IPS DF 4.7 (cell line): ENCODE results near the gene IDUA.
"Not testable (repeated sequence)": the region's sequence is repeated elsewhere in the genome, so short reads cannot be mapped to it uniquely, and the experiment has no call there.

Experiments used
- DNase-seq: peaks from one replicate; pipeline ENCODE4 v3.0.0-alpha.2; 2013; ENCODE audit warnings: low spot score; ENCODE audit errors: extremely low read depth

Gene IDUA

DNA sequence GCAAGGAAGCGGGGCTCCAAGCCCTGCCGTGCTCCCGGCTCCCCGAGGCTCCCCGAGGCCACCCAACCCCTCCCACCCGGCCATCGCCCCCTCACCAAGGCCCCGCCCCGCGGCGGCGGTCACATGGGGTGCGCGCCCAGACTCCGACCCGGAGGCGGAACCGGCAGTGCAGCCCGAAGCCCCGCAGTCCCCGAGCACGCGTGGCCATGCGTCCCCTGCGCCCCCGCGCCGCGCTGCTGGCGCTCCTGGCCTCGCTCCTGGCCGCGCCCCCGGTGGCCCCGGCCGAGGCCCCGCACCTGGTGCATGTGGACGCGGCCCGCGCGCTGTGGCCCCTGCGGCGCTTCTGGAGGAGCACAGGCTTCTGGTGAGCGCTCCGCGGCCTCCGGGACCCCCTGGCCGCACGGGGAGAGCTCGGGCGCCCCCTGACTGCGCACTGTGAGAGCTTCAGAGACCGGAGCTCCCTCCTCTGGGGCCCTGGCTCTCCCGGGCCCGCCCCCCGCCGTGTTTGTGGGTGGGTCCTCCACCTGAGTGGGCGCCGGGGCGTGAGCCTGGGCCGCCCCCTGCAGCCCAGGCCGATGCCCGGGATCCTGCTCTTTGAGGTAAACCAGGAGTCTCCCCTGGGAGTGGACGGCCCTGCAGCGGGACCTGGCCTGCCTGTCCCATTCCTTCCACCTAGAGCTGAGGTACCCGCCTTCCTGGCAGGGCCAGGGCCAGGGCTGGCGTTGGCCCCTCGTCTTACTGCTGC lies at the start of gene IDUA:
IDUA (plus strand) TSS at position 166 of the 745 bp plus-strand sequence; CDS start at position 207, 41 bp downstream.
- no peak for DNase-seq

DNA sequence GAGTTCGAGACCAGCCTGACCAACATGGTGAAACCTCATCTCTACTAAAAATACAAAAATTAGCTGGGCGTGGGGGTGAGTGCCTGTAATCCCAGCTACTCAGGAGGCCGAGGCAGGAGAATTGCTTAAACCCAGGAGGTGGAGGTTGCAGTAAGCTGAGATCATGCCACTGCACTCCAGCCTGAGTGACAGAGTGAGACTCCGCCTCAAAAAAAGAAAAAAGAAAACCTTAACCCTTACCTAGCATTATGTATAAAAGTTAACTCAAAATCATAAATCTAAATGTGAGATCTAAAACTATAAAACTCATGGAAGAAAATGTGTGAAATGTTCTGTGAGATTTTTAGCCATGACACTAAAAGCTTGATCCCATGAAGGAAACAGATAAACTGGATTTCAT lies 47.3 kb upstream of the IDUA start:
- DNase-seq: not testable (repeated sequence)

DNA sequence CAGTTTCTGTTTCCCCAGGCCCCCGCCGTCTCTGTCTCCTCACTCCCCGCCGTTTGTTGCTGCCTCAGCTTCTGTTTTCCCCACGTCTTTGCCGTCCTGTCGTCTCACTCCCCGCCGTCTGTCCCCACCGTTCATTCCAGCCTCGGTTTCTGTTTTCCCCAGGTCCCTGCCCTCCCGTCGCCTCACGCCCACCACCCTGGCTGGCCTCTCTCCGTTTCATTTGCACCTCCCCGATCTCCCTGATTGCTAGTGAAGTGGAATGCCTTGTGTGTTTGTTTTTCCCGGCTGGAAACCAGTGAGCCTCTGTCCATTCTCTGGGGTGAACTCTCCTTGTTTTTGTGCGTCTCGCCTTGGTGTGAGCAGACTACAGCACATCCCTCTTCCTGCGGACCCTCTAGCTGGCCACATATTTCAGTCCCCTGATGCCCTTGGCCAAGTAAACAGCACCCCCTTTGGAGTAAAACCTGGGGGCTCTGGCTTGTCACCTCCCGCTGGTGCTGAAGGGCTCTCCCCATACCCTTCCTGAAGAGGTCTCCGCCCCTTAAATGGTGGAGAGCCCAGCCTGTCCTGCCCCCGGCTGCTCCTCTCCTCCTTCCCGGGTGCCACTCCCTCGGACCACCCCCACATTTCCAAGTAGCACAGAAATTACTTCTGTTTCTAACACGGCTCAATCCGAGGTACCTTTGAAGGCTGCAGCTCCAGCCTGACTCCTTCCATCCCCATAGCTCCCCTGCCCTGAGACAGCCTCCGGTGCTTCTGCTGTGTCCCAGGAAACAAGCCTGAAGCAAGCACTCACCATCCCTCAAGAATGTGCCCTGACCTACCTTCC lies 41.4 kb upstream of the IDUA start:
- no peak for DNase-seq

DNA sequence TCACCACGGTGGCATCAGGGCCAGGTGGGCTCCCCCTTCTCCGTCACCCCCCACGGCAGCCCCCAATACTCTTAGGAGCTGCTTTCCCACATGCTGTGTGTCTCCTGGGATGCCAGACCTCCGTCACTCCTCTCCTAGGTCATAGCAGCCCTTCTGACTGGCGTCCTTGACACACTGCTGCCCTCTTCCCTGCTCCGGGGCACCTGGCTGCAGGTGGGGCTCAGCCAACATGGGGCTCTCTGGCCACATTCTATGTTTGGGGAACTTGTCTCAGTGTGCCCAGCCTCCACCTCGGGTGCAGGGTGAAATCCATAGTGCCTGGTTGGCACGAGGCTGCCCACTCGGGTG lies 40.8 kb upstream of the IDUA start:
- DNase-seq: no peak

DNA sequence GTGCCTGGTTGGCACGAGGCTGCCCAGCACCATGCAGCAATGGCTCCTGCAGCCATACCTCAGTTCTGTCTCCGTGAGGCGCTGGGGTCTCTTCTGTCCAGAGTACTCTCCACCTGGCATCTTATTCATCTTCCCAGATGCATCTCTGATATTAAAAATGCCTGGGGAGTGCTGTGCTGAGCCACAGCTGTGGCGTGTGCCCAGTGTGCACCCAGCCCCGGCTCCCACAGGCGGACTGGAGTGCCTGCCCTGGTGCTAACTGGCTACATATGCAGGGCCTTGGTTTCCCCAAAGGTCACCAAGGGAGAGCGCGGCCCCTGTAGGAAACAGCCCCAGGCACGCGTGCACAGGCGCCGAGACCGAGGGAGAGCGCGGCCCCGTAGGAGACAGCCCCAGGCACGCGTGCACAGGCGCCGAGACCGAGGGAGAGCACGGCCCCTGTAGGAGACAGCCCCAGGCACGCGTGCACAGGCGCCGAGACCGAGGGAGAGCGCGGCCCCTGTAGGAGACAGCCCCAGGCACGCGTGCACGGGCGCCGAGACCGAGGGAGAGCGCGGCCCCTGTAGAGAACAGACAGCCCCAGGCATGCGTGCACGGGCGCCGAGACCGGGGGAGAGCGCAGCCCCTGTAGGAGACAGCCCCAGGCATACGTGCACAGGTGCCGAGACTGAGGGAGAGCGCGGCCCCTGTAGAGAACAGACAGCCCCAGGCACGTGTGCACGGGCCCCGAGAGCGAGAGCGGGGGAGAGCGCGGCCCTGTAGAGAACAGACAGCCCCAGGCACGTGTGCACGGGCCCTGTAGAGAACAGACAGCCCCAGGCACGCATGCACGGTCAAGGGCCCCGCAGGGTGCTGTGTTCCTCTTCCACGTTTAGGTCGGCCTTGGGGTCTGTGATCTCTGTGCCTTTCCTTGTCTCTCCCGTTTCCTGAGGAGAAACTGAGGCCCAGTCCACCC lies 40.0 kb upstream of the IDUA start:
- DNase-seq: no peak

DNA sequence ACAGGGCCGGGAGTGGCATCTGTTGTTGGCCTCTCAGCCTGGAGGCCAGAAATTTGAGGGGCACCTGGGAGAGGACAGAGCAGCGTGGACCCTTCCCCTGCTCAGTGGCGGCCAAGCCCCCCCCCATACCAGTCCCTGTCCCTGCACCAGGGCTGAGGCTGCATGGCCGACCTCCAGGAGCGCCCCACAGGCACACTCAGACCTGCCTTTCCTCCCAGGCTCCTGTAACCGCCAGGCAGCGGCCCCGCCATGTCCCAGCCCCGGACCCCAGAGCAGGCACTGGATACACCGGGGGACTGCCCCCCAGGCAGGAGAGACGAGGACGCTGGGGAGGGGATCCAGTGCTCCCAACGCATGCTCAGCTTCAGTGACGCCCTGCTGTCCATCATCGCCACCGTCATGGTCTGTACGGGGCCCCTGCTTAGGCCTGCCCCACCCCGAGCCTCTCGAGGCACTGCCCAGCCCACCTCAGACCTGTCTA lies 39.3 kb upstream of the IDUA start:
- DNase-seq: no peak

DNA sequence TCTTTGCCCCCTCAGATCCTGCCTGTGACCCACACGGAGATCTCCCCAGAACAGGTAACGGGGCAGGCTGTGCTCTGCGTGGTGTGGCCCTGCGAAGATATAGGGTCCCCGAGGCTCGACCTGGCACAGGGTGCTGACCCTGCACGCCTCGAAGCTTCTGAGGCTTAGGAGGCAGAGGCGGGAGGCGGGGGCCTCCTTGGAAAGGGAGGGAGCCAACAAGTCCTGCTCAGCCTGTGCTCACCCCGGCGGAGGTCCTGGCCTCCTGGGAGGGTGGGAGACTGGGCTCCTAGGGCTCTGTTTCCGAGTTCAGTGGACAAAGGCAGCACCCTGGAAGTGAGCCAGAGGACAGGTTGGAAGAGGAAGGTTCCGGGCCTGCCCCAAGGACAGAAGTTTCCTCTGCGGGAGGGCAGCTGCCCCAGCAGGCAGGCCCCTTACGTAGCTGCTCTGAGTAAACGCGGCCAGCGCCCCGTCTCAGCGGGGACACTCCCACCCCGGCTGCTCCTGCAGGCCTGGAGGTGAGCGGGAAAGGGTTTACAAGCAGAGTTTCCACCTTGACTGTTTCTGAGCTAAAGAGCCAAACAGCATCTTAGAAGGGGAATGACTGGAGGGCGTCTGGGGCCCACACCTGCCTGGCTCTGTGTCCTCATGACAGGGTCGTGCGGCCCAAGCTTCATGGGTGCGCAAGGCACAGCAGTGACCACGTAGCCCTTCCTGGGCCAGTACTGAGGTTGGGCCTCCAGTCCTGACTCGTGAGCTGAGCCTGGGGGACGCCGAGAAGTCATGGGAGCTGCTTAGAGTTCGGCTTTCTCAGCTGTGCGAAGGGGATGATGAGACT lies 38.5 kb upstream of the IDUA start:
- DNase-seq: no peak

DNA sequence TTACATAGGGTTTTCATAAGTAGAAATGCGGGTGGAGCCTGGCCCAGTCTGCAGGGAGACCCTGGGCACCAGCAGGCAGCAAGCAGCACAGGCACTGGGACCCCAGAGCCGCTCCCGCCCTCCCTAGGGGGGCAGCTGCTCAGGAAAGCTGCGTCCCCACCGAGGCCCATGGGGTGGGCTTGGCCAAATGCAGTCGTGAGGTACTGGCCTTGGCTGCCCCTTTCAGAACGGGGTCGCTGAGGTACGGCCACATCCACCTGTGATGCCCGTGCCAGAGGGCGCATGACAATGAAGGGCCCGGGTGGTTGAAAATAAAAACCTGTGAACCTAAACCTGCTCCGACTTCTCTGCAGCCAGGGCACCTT lies 37.9 kb upstream of the IDUA start:
- DNase-seq: no peak

DNA sequence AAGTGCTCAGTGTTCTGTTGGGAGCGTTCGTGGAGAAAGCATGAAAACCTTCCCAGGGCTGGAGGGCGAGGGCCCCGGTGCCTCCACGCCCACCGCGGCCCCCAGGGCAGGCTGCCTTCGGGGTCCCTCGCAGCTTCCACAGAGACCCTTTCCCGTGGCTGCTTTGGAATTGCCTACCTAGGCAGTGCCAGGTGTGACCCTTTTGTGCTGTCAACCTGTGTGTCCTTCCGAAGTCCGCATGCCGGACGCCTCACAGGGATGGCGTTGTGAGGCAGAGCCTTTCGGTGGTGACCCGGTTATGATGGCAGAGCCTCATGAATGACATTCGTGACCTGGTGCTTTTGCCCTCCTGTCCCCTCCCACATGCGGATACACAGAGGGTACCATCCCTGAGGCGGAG lies 37.2 kb upstream of the IDUA start:
- no peak for DNase-seq

DNA sequence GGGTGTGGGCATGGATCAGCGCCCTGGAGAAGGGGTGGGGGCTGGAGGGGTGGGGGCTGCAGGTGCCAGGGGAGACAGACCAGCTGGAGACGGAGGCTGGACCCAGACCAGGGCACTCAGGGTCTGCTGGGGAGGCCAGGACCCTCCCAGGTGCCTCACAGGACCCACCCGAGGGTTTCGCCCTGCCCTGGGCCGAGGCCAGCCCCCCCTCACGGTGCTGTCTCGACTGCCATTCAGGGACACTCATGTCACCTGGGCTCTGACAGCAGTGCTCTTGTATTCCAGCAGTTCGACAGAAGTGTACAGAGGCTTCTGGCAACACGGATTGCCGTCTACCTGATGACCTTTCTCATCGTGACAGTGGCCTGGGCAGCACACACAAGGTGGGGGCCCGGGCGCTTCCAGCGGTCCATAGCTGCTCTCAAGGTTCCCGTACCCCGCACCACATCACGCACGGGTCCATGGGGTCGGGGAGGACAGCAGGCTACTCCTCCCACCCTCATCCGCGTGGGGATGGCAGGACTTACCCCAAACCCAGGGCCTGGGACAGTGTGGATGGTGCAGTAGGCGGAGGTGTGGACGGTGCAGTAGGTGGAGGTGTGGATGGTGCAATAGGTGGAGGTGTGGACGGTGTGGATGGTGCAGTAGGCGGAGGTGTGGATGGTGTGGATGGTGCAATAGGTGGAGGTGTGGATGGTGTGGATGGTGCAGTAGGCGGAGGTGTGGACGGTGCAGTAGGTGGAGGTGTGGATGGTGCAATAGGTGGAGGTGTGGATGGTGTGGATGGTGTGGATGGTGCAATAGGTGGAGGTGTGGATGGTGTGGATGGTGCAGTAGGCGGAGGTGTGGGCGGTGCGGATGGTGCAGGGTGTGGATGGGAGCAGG lies 36.5 kb upstream of the IDUA start:
- DNase-seq: no peak

DNA sequence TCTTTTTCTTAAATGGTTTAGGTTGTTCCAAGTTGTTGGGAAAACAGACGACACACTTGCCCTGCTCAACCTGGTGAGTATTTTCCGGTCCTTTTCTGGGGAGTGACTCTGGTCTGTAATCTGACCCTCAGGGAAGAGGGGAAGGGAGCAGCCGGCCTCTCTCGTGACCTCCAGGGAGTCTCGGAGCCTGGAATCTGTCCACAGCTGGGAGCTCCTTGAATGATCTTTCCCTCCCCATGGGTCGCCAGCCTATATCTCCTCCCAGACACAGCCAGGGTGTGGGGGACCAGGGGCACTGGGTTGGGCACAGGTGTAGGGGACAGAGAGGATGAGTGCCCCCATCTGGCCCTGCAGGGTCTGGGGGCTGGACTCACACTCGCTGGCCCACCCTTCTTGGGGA lies 35.7 kb upstream of the IDUA start:
- DNase-seq: no peak

DNA sequence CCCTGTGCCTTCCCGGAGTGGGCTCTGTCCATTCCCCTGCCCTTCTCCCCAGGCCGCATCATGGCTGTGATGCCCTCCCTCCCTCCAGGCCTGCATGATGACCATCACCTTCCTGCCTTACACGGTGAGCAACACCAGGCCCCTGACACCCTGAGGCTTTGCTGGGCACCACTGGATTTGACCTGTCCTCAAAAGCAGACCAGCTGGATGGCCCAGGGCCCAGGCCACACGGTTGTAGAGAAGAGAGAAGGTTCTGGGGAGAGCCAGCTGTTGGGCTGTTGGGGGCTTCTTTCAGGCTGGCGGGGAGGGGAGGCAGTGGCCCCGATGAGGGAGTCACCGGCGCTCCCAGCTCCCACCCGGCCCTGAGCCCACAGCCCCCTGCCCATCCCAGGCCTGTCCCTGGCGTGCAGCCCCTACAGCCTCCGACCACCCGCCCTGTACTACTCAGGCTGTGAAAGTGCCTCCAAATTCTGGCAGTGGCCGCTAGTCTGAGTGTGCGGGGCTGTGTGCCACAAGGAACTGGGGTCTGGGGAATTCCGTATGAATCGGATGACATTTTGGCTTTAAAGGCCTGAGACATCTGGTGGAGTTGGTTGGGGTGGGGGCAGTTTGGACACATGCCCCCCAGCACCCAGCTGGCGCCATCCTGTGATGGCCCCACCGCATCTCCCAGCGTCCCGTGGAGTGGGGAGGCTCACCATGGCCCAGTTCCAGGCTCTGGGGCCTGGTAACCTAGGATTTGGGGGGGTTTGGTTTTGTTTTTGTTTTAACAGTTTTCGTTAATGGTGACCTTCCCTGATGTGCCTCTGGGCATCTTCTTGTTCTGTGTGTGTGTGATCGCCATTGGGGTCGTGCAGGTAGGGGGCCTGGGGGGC lies 35.0 kb upstream of the IDUA start:
- no peak for DNase-seq

DNA sequence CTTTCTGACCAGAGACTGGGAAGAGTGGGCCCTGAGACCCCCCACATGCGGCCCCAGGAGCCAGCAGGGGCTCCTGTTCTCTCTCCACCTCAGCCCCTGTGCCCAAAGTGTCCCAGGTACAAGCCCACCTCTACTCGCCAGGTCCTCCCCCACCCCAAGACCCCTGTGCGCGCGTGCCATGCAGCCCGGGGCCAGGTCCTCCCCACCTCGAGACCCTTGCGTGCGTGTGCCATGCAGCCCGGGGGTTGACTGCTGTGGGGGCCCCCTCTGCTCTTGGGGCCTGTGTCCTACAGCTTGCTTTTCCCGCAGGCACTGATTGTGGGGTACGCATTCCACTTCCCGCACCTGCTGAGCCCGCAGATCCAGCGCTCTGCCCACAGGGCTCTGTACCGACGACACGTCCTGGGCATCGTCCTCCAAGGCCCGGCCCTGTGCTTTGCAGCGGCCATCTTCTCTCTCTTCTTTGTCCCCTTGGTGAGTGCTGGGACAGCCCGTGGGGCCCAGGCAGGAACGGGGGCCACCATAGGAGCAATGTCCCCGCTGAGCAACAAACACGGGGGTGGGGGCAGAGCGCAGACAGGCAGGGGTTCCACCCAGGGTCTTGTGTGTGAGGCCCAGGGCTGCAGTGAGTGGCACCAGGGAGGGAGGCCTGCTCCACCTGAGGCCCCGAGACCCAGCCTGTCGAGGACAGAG lies 33.8 kb upstream of the IDUA start:
- no peak for DNase-seq

DNA sequence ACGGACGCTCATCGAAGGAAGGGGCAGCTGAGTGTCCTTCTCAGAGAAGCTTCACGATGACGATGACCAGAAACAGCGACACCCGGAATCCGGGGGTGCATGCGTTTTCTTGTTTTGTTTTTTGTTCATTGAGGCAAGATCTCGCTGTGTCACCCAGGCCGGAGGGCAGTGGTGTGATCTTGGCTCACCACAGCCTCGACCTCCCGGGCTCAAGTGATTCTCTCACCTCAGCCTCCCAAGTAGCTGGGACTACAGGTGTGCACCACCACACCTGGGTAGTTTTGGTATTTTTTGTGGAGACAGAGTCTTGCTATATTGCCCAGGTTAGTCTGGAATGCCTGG lies 33.3 kb upstream of the IDUA start:
- DNase-seq: no peak

DNA sequence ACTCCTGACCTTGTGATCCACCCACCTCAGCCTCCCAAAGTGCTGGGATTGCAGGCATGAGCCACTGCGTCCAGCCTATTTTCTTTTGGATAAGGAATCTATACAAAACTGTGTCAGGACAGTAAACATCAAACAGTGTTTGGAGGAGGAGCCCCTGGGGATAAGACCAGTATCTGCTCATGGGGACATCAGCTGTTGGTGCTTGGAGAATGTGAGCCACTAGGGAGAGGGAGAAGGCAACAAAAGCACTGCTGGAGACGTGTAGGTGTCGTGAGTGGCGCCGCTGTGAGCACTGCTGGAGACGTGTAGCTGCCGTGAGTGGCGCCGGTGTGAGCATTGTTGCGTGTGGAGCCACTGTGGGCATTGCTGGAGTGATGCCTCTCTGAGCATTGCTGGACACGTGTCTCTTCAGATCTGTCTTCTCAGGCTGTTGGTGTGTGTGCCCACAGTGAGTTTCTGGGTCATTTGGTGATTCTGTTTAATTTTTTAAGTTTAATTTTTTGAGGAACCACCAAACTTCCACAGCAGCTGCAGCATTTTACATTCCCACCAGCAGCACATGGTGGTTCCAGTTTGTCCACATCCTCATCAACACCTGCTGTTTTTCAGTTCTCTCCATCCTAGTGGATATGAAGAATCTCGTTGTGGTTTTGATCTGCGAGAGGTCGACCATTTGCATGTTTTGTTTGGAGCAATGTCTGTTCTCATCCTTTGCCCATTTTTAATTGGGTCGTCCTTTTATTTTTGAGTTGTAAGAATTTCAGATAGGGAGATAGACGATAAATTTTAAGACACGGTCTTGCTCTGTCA lies 32.4 kb upstream of the IDUA start:
- no peak for DNase-seq

DNA sequence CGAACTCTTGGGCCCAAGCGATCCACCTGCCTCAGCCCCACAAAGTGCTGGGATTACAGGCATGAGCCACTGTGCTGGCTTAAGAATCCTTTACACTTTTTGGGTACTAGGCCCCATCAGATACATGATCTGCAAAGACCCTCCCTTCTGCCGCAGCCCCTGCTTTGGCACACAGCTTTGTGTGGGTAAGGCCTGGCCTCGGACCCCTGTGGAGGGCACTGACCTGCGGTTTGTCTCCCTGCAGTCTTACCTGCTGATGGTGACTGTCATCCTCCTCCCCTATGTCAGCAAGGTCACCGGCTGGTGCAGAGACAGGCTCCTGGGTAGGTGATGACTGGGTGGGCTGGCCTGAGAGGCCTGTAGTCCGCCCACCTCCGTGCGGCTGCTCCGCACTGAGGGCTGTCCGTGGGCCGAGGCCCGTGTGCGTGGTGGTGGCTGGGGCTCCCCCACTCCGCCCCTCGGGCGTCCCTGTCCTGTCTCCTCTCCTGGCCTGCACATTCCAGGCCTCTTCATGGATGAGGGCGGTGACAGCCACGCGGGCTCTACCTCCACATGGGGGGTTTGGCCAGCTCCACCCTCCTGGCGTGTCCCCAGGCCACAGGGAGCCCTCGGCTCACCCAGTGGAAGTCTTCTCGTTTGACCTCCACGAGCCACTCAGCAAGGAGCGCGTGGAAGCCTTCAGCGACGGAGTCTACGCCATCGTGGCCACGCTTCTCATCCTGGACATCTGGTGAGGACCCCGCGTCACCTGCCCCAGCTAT lies 31.5 kb upstream of the IDUA start:
- DNase-seq: no peak

DNA sequence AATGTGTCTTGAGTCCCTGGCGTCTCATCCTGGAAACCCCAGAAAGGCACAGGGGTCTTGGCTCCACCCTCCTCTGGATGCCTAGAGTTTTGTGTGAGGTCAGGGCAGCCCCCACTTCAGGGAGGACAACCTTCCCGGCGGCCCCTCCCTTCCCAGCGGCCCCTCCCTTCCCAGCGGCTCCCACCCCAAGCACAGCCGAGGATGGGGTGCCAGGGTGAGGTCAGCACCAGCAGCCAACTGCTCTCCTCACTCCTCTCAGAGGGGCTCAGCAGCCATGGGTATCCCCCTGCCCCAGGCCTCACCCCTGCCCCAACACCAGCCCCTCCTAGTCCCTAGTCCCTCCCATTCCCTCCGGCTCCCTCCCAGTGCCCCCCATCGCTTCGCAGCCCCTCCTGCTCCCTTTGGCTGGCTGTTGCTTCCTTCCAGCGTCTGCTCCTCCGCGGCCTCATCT lies 30.9 kb upstream of the IDUA start:
- DNase-seq: no peak
